HG03045 (cell line): Measurements from ENCODE around the gene DDX31.

Experiments used
- ATAC-seq: cut with Tn5 transposase; IDR thresholded peaks from one replicate; pipeline ENCODE4 v1.9.1; 2021; ENCODE audit warnings: mild to moderate bottlenecking, moderate library complexity; ENCODE audit not compliant: unreplicated experiment

The DDX31 gene

GRCh38 chr9:132548751-132549640 is 120.8 kb downstream of the DDX31 start:
- ATAC-seq = no peak

- no peak for ATAC-seq
Observed at GRCh38 chr9:132547976-132548730, 121.6 kb downstream of the DDX31 start.

GRCh38 chr9:132547436-132547835 is 122.3 kb downstream of the DDX31 start:
- ATAC-seq = no peak

- no peak for ATAC-seq
Observed at GRCh38 chr9:132547052-132547431, 122.7 kb downstream of the DDX31 start.

DNA sequence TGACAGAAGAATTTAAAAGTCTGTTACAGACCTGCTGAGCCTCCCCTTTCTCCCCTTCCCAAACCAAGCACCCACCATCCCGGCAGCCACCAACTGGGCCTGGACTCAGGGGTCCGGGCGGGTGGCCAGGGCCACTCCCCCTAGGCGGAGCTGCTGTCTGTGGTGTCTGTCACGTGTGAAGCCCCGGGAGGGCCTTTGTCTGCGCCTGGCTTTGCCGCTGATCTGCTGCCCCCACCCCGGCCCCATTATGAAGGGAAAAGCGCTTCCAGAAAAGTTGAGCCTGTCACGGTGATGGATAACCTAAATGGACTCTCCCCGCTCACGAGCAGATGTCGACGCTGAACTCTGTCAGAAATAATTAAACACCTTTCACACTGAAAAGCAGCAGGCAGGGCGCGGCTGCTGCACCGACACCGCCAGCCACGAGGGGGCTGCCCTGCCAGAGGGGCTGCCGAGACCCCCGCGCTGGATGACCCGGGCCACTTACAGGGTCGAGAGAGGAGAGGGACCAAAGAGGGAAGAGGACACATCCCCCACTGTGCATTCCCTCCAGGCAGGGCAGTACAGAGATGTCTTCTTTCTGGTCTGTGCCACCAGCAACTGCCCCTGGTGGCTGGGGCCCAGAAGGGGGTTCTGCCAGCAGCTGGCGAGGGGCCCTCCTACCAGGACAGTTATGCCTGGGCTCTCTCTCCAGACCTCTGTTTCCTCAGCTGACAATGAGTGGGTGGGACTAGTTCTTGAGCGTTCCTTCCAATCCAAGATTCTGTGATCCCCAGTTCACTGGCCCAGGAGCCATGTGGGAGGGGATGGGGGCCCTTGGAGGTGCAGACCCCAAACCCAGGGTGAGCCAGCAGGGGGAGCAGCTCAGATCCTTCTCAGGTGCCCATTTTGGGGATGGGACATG is 123.4 kb downstream of the DDX31 start:
- ATAC-seq = no peak

GRCh38 chr9:132545578-132545977 is 124.2 kb downstream of the DDX31 start:
- no peak for ATAC-seq

- ATAC-seq = no peak
Observed at GRCh38 chr9:132543960-132544359, 125.8 kb downstream of the DDX31 start.

DNA sequence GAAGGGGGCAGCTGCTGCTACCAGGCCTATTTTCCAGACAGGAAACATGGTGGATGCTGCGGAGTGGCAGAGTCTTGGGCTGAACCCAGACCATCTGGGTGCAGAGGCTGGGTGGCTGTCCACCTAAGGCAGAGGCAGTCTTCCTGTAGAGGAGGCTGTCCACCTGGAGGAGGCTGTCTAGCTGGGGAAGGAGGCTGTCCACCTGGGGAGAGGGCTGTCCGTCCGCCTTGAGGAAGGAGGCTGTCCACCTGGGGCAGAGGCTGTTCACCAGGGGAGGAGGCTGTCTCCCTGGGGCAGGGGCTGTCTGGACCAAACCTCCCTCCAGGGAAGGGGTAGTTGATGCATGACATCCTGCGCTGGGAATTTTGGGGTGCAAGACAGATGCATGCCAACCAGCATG is 126.5 kb downstream of the DDX31 start:
- ATAC-seq = no peak
